K562 (cell line): ENCODE results near the gene SNAI1. TPM values are rescaled to one million over a fixed set of nuclear protein-coding genes. Genes with fewer than 3 reads are reported as not detected.

Experiments
- ADNP ChIP-seq: fragments of 200-800 bp; sonication (Bioruptor generic); IDR thresholded peaks from 2 replicates; pipeline ENCODE4 v1.6.1; 2016; ENCODE audit warnings: missing genetic modification characterization, missing compliant biosample characterization
- ARNT ChIP-seq, 2 experiments: fragments of 450-650 bp; IDR thresholded peaks; 2 replicates each; pipeline ENCODE4 v1.6.1; 2016; ENCODE audit warnings: mild to moderate bottlenecking in 1 of 2
- BRCA1 ChIP-seq, 2 experiments: fragments of 450-650 bp in 1 of 2; sonication (generic) in 1 of 2; formaldehyde crosslinking in 1 of 2; IDR thresholded peaks; 2 replicates each; pipeline versions ENCODE4 v1.5.0 to v1.6.1; 2017 to 2020; ENCODE audit warnings: mild to moderate bottlenecking in 1 of 2, missing genetic modification reagents in 1 of 2
- CCNT2 ChIP-seq: IDR thresholded peaks from 2 replicates; pipeline ENCODE4 v1.6.1; 2011; ENCODE audit warnings: borderline replicate concordance, low read depth, mild to moderate bottlenecking, moderate library complexity, mixed read lengths, low read length; ENCODE audit not compliant: insufficient read length; ENCODE audit errors: extremely low read depth
- CGGBP1 ChIP-seq: fragments of 250-450 bp; sonication (Bioruptor Pico); IDR thresholded peaks from 2 replicates; pipeline ENCODE4 v1.9.0; 2021; ENCODE audit warnings: mild to moderate bottlenecking
- DACH1 ChIP-seq: fragments of 450-650 bp; IDR thresholded peaks from 2 replicates; pipeline ENCODE4 v1.6.1; 2018; ENCODE audit not compliant: partially characterized antibody
- FOXP1 ChIP-seq: sonication (generic); formaldehyde crosslinking; IDR thresholded peaks from 2 replicates; pipeline ENCODE4 v1.8.0; 2022; ENCODE audit warnings: mild to moderate bottlenecking, missing genetic modification reagents
- HDAC2 ChIP-seq: fragments of 450-650 bp; IDR thresholded peaks from 2 replicates; pipeline ENCODE4 v1.6.1; 2016; ENCODE audit warnings: mild to moderate bottlenecking
- MIER1 ChIP-seq: fragments of 450-650 bp; IDR thresholded peaks from 2 replicates; pipeline ENCODE4 v1.6.1; 2016; ENCODE audit warnings: antibody characterized with exemption, mild to moderate bottlenecking, low read depth
- PRDM10 ChIP-seq: fragments of 450-650 bp; IDR thresholded peaks from 2 replicates; pipeline ENCODE4 v1.6.1; 2018; ENCODE audit not compliant: partially characterized antibody
- RCOR1 ChIP-seq, 2 experiments: IDR thresholded peaks; 2 replicates each; pipeline ENCODE4 v1.6.1; 2012; ENCODE audit warnings: low read depth in 2 of 2, low read length in 2 of 2, borderline replicate concordance in 1 of 2, improper control_type of control experiment in 1 of 2
- SOX6 ChIP-seq: fragments of 450-650 bp; IDR thresholded peaks from 2 replicates; pipeline ENCODE4 v1.6.1; 2014; ENCODE audit warnings: mild to moderate bottlenecking
- TAF7 ChIP-seq: fragments of 450-650 bp; IDR thresholded peaks from 2 replicates; pipeline ENCODE4 v1.6.1; 2016; ENCODE audit warnings: missing genetic modification characterization, missing compliant biosample characterization
- TGIF2 ChIP-seq: sonication (generic); formaldehyde crosslinking; IDR thresholded peaks from 2 replicates; pipeline ENCODE4 v1.8.1; 2022; ENCODE audit warnings: mild to moderate bottlenecking, missing genetic modification reagents, moderate library complexity
- ZNF695 ChIP-seq: fragments of 450-650 bp; formaldehyde crosslinking; IDR thresholded peaks from 2 replicates; pipeline ENCODE4 v1.4.0; 2020; ENCODE audit warnings: mild to moderate bottlenecking, moderate library complexity
- polyA plus RNA-seq, 8 experiments: library from polyadenylated mRNA; depleted of rRNA in 4 of 8; stranded (reverse) in 5 of 8; unstranded in 3 of 8; fragments of >200 nt; fragmentation: Nextera tagmentation in 2 of 8; fragmentation: Illumina TruSeq in 1 of 8; extraction: Ambion mirVana in 2 of 8; extraction: Trizol in 1 of 8; gene quantifications; 2 replicates each; pipeline versions ENCODE4 v1.2.1 to v1.2.3, GENCODE V29; 2011 to 2014; ENCODE audit warnings: inconsistent platforms in 1 of 8, missing spikeins in 1 of 8
- total RNA-seq, 7 experiments: library from RNA; depleted of rRNA in 6 of 7; stranded (reverse); fragments of >200 nt in 6 of 7; fragmentation: Illumina TruSeq in 2 of 7; extraction: Trizol in 2 of 7; gene quantifications; 2 replicates each; pipeline versions ENCODE4 v1.2.1 to v1.2.3, GENCODE V29; 2011 to 2021; ENCODE audit warnings: low replicate concordance in 1 of 7
- TF ChIP-seq, protein P1 (sequence below): fragments of 250-450 bp; sonication (Bioruptor Pico); IDR thresholded peaks from 2 replicates; pipeline ENCODE4 v1.8.0; 2022; ENCODE audit warnings: inconsistent platforms, mild to moderate bottlenecking, moderate library complexity, borderline replicate concordance
- TF ChIP-seq, protein P2 (sequence below): IDR thresholded peaks from 3 replicates; pipeline ENCODE4 v1.6.1; 2011; ENCODE audit warnings: borderline replicate concordance, mild to moderate bottlenecking; ENCODE audit not compliant: insufficient read length, insufficient read depth
- TF ChIP-seq, protein P3 (sequence below): fragments of 250-450 bp; sonication (Bioruptor Pico); IDR thresholded peaks from 2 replicates; pipeline ENCODE4 v1.6.1; 2021; ENCODE audit warnings: mild to moderate bottlenecking
- TF ChIP-seq, protein P4 (sequence below): fragments of 450-650 bp; IDR thresholded peaks from 2 replicates; pipeline ENCODE4 v1.6.1; 2016; ENCODE audit warnings: mild to moderate bottlenecking

SNAI1 gene
- total and polyA plus RNA-seq, 9 of the 15 experiments (the other 6 are each of a cell fraction or from before 2014, with no cell fraction given), result 0.32 to 11.6 (median 2.0) TPM

DNA sequence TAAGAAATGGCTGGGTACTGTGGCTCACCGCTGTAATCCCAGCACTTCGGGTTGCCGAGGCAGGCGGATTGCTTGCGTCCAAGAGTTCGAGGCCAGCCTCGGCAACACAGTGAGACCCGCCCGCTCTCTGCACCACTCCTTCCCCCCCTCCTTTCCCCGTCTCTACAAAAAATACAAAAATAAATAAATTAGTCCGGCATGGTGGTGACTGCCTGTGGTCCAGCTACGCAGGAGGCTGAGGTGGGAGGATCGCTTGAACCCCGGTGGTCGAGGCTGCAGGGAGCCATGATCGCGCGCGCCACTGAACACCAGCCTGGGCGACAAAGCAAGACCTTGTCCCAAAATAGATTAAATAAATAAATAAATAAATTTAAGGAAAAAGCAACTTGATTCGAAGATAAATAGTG is 47.0 kb upstream of the SNAI1 start (continued):
- TF ChIP-seq, protein P1, sequence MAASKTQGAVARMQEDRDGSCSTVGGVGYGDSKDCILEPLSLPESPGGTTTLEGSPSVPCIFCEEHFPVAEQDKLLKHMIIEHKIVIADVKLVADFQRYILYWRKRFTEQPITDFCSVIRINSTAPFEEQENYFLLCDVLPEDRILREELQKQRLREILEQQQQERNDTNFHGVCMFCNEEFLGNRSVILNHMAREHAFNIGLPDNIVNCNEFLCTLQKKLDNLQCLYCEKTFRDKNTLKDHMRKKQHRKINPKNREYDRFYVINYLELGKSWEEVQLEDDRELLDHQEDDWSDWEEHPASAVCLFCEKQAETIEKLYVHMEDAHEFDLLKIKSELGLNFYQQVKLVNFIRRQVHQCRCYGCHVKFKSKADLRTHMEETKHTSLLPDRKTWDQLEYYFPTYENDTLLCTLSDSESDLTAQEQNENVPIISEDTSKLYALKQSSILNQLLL (CRISPR knock-in tag), result no peak
- TF ChIP-seq MIER1, result 0 out of 2 replicates have a peak, but pooled peaks have one; percentile 51
- peak; percentile 92 for TF ChIP-seq ADNP (tag)
- TF ChIP-seq TGIF2 (CRISPR knock-in tag), result no peak
- TF ChIP-seq RCOR1 (IDR thresholded peaks at IDR 0.05; ENCODE audit: borderline replicate concordance in 1 of 2, low read depth in 2 of 2, low read length in 2 of 2), result 0 out of 4 replicates have a peak, but pooled peaks of 1 of the 2 experiments have one; percentile 8
- no peak for TF ChIP-seq PRDM10
- TF ChIP-seq, protein P2, sequence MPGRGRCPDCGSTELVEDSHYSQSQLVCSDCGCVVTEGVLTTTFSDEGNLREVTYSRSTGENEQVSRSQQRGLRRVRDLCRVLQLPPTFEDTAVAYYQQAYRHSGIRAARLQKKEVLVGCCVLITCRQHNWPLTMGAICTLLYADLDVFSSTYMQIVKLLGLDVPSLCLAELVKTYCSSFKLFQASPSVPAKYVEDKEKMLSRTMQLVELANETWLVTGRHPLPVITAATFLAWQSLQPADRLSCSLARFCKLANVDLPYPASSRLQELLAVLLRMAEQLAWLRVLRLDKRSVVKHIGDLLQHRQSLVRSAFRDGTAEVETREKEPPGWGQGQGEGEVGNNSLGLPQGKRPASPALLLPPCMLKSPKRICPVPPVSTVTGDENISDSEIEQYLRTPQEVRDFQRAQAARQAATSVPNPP, result no peak
- no peak for TF ChIP-seq TAF7 (tag)
- peak; percentile 48; the same call in 1 of the 2 replicates for TF ChIP-seq HDAC2
- TF ChIP-seq, protein P3, sequence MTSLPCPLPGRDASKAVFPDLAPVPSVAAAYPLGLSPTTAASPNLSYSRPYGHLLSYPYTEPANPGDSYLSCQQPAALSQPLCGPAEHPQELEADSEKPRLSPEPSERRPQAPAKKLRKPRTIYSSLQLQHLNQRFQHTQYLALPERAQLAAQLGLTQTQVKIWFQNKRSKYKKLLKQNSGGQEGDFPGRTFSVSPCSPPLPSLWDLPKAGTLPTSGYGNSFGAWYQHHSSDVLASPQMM (CRISPR knock-in tag), result no peak
- no peak for TF ChIP-seq CCNT2
- no peak for TF ChIP-seq DACH1
- no peak for TF ChIP-seq ZNF695
- no peak for TF ChIP-seq FOXP1 (CRISPR knock-in tag)
- no peak for TF ChIP-seq BRCA1 (IDR thresholded peaks at IDR 0.05)
- no peak for TF ChIP-seq BRCA1 (CRISPR knock-in tag; IDR thresholded peaks at IDR 0.05)
- TF ChIP-seq CGGBP1 (CRISPR knock-in tag), result no peak
- TF ChIP-seq, protein P4, sequence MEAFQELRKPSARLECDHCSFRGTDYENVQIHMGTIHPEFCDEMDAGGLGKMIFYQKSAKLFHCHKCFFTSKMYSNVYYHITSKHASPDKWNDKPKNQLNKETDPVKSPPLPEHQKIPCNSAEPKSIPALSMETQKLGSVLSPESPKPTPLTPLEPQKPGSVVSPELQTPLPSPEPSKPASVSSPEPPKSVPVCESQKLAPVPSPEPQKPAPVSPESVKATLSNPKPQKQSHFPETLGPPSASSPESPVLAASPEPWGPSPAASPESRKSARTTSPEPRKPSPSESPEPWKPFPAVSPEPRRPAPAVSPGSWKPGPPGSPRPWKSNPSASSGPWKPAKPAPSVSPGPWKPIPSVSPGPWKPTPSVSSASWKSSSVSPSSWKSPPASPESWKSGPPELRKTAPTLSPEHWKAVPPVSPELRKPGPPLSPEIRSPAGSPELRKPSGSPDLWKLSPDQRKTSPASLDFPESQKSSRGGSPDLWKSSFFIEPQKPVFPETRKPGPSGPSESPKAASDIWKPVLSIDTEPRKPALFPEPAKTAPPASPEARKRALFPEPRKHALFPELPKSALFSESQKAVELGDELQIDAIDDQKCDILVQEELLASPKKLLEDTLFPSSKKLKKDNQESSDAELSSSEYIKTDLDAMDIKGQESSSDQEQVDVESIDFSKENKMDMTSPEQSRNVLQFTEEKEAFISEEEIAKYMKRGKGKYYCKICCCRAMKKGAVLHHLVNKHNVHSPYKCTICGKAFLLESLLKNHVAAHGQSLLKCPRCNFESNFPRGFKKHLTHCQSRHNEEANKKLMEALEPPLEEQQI, result 0 out of 2 replicates have a peak, but pooled peaks have one; percentile 32
- no peak for TF ChIP-seq SOX6
- peak; percentile 8 to 22; a peak in 2 of 4 replicates for TF ChIP-seq ARNT (IDR thresholded peaks at IDR 0.05)
